Epithelial cell of alveolus of lung (primary cell): ENCODE data around the gene PLXNA2. TPM values are rescaled to one million over a fixed set of nuclear protein-coding genes. Genes with fewer than 3 reads are reported as not detected.

Experiments used
- total RNA-seq: library from RNA; depleted of rRNA; stranded (reverse); fragments of >200 nt; gene quantifications from 2 replicates; pipeline ENCODE4 v1.2.1, GENCODE V29; 2015

PLXNA2 gene
- total RNA-seq, result 2.7 and 6.3 TPM in 2 replicates

GRCh38 chr1:208243967-208244916 is at the start of gene PLXNA2:
TSS of gene PLXNA2 (minus strand) at chr1:208244384. CDS start at chr1:208217922, 26,462 bp downstream.

